HG02840 (cell line): ENCODE measurements around the gene VPS13D.

ENCODE experiments used
- ATAC-seq: cut with Tn5 transposase; IDR thresholded peaks from one replicate; pipeline ENCODE4 v1.9.1; 2021; ENCODE audit warnings: mild to moderate bottlenecking, moderate library complexity, moderate number of reproducible peaks; ENCODE audit not compliant: unreplicated experiment, low FRiP score

The VPS13D gene

DNA sequence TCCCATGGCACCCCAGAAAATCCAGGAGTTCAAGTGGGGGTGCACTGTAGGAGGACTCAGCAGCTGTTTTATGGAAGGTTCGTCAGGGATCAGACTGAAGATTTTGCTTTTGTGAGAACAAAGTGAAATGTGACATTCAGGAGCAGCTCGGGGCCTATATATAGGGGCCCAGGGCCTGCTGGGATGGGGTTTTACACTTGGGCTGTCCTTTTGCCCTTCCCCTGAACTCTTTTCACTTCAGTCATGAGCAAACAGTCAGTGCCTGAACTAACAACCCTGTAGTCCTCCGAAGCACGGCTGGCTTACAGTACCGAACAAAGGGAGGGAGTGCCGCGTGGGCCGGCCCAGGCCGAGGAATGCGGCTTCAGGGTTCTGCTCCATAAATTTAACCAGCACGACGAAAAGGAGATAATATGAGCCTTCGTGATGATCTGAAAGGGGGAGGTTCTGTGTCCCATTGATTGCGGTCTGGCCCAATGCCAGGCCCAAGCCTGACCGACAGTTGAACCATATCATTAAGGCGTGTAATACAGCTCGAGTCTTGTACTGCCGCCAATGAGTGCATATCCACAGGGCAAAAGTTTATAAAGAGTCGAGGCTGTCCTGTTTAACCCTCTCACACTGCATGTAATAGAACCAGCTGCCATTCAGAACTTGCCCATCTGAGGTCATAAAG, 248.2 kb downstream of the VPS13D start:
- ATAC-seq = no peak

DNA sequence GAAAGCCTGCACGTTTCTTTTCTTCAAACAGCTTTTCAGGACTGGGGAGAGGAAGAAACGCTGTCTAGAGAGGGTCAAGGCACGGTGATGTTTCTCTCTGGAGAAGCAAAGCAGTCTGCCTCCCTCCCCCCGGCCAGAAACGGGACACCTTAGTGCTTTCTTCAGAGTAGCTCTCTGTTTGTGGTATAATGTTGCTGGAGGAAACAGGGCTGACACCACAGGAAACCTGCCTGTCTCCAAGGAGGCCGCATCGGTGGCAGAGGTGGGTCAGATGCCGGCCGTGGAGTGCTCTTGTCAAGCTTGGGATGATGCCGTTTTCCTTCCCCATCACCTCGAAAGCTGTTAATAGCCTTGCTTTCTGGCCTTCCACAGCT, 248.8 kb downstream of the VPS13D start:
- ATAC-seq = no peak

DNA sequence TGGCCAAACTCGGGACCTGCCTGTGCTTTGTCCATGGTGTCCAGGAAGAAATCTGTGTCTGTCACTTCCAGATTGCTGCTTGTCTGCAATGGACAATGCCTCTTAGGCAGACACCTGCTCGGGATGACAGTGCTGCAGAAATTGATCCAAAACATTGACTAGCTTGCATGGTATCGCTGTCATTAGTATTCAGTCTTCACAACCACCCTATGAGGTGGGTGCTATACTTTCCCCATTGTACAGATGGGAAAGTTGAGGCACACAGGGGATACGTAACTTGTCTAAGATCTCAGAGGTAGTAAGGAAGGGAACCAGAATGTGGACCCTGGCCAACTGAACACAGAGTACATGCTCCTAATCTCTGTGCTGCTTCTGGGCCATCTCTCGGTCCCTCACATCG, 249.5 kb downstream of the VPS13D start:
- no peak for ATAC-seq

DNA sequence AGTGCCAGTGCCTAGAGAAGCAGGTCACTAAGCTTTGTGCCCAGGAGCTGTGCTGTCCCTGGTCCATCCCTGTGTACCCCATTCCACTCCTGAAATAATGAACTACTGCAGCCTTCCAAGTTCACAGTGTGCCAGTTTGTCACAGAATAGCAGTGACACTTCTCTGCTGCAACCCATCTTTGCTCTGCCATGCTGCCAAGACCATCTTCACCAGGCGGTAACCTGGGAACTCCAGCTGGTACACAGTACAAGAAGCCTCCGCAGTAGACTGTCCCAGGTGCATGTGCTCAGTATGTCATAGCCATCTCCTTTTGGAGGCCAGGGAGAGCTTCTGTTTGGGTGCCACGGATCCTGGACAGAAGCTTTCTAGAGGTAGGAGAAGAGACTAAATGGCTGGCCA, 250.2 kb downstream of the VPS13D start:
- ATAC-seq = no peak

DNA sequence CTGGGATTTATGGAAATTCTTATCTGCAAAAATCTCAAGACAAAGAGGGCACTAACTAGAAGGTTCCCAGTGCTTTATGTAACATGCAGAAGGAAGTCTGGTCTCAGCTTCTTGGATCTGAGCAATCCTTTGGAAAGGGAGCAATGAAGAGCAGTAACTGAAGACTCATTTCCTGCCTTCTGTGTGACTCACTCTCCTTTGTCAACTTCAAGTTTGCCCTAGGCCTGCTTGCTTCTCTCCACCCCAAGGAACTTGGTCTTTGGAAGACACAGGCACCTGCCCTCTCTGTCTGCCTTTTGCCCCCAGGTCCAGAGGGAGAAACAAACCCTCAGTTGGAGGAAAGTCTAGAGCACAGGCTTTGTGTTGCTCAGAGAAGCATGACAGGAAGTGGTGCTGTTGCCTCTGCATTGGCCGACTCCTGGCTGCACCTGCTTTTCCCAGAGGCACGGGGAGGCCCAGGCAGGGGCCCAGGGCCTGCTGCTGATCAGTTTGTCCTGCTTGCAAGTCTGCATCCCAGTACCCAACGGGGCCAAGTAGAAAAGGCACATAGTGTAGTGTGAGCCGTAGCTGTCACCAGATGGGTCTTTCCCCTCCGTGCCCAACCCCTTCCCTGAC, 251.0 kb downstream of the VPS13D start:
- no peak for ATAC-seq

DNA sequence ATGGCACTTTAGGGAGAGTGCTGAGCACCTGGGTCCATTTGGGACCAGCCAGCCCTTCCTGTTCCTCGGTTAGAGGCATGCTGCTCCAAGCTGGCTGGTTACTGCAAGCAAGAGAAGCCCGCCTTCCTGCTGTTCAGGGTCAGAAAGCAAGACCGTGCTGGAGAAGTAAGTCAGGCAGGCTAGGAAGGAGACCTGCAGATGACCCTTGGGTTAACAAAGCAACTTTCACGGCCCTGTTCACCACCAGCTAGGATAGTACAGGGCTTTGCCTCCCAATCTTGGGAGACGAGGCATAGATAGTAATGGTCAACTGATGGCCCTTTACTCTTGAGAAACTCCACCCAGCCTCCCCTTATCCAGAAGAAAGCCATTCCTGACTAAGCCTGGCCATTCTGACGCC, 252.1 kb downstream of the VPS13D start:
- no peak for ATAC-seq

DNA sequence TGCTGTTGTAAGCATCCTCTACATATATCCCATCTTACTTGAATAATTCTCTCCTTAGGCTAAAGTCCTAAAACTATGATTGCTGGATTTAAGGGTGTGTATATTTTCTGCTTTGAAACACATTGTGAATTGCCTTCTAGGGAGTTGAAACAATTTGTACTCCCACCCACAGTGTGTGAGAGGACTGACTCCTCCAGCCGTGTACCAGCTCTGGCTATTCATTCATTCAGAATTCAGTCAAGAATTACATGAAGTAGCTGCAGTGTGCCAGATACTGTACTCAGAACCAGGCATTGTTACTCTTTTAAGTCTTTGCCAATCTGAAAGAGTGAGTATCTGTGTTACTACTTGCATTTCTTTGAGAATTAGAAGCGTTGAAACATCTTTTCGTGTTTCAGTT, 253.2 kb downstream of the VPS13D start:
- no peak for ATAC-seq

DNA sequence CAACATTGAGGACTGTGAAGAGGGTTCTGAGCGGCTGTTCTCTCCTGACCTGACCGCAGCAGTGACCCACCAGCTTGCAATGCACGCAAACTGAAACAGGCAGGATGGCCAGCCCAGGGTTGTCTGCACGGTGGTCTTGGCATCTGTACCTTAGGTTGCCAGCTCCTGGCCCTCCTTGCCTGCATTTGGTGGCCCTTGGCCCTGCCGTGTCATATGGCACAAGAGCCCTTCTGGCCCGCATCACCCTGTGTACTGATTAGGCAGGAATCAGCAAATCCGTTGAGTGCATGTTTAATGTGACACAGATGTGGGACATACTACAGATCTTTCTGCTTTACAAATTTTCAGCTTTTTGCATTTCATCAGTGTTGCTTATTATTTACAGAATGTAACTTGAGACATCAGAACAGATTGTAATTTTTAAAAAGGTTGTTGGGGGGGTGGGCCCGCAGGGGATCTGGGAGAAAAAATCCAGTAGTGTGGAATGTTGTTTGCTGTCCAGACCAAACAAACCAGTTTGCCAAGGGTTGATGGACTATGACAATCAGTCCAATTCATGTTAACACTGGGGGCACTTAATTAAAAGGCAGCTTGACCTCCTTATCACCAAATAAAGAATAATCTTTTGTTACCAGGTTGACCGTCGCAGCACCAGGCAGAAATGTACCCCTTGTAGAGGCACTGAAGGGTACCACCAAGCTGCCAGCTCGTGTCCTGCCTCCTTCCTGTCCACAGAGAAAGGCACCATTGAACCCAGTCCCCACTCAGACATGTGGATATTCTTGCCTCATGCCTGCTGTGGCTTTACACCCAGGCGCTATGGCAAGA, 255.6 kb downstream of the VPS13D start:
- no peak for ATAC-seq

DNA sequence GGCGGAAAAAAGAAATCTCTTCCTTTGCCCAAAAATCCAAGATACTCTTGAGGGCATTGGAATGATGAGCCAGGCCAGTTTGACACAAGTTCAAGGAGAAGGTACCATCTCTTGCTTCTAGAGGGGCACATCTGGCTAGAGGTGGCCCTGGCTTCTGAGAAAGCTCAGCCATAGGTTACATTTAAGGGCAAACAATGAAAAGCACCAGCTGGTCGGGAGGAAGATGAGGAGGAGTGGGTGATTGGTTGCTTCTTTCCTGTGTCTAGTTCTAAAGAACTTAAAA, 256.2 kb downstream of the VPS13D start:
- no peak for ATAC-seq

DNA sequence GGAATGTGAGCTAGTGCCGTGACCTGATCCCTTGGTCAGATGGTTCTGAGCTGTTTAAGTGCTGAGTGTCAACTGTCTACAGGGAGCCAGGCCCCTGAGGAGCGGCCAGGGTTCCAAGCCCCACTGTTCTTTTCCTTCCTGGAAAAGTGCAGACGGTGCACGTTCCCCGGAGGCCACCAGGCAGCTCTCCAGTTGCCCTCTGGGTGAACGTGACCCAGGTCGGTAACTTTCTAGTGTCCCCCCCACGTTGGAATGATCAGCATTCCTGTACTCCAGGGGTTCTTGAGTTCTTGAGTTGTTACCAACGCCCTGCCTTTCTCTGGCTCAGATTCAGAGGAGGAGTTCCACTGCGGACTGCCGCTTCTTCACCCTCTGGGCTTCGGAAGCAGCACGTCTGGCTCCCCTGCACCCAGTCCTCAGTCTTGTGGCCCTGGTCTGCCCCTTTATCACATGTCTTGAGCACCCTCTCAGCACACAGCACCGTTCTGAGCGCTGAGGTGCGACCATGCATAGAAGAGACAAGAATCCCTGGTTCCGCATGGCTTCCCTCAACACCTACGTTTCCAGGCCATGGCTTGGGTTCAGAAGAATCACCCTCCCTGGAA, 256.7 kb downstream of the VPS13D start:
- no peak for ATAC-seq

DNA sequence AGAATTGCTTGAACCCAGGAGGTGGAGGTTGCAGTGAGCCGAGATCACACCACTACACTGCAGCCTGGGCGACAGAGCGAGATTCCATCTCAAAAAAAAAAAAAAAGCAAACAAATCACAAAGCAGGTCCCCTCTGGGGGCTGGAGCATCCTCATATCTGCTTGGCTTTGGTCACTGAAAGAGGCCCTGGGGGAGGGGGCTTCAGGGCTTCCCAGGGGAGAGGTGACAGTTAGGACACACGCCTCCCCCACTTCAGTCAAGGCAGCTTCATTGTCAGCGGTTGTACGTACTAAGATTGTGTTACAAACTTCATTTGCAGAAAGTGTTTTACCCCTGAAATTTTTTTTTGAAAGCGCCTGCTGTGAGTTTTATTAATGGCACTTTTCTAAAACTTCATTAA, 257.7 kb downstream of the VPS13D start:
- no peak for ATAC-seq

DNA sequence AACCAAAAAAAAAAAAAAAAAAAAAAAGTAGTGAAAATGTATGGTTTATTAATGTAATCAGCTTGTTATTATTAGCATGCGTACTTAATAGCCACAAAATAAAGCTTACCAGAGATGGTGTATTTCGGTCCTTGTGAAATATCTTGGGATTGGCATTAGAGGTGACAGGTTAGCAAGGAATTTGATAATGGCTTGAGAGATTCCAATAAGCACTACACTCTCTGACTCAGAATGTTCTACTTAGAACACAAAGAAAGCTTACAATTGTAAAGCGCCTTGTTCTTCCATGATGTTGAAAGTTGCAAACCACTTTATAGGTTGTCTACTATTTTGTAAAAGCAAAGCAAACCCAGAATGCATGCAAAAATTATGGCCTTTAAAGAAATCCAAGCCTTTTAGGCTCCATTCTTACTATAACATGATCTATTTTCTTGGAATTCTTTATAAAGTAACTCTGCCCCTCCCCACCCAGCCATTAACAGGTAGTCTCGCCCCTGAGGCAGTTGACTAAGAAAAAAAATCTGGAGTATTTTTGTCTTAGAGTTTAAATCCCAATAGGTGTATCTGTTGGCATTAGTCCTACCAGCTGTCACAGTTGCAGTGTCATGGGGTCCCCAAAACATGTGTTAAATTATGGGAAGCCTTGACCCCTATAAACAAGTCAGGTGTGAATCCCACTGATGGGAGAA, 259.0 kb downstream of the VPS13D start:
- no peak for ATAC-seq

DNA sequence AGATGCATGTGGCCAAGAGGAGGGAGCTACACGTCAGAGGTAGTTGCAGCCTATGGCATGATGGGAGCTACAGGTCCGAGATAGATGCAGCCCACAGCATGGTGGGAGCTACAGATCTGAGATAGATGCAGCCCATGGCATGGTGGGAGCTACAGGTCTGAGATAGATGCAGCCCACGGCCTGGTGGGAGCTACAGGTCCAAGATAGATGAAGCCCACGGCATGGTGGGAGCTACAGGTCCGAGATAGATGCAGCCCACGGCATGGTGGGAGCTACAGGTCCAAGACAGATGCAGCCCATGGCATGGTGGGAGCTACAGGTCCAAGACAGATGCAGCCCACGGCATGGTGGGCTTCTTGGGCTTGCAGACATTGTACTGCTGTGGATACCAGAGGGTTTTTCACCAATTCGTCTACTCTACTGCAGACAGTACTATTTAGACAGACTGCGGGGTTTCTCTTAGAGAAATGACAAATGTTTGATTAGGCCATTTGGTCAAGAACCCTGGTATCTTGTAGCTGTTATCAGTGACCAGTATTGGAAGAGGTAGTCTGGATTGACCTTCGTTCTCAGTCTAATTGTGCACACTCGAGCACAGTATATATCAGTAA, 260.8 kb downstream of the VPS13D start:
- no peak for ATAC-seq

DNA sequence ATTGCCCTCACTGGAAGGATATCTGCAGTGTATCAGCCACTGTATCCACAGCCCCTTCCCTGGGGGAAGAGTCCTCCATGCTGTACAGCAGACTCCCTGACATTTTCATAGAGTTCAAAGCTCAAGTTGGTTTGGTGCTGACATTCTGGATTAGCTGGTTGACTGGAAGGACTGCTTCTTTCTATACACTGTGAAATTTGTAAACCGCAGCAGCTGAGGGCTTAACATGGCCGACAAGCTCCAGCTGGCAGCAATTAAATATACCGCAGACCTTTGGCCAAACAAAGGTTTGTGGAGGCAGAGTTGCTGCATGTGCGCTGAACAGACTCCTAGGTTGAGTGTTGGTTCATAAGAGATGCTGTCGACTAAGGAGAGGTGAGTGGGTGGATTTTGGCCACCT, 261.8 kb downstream of the VPS13D start:
- ATAC-seq = no peak

DNA sequence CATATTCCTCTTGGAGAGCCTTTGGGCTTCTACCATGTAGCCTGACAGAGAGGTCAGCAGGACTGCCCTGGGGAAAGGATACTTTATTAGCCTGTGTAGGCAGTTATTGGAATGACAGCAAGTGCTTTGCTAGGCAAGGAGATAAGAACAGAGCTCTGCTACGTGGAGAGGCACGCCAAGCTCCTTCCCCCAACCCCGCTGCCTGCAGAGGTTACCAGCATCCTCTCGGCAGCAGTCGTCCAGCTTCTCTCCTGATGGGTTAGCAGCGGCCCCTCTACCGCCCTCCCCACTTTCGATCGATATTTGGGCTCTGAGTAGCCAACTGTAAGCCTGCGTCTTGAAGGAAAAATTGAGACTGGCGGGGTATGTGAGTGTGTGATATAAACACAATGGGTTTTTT, 265.9 kb downstream of the VPS13D start:
- ATAC-seq = no peak

DNA sequence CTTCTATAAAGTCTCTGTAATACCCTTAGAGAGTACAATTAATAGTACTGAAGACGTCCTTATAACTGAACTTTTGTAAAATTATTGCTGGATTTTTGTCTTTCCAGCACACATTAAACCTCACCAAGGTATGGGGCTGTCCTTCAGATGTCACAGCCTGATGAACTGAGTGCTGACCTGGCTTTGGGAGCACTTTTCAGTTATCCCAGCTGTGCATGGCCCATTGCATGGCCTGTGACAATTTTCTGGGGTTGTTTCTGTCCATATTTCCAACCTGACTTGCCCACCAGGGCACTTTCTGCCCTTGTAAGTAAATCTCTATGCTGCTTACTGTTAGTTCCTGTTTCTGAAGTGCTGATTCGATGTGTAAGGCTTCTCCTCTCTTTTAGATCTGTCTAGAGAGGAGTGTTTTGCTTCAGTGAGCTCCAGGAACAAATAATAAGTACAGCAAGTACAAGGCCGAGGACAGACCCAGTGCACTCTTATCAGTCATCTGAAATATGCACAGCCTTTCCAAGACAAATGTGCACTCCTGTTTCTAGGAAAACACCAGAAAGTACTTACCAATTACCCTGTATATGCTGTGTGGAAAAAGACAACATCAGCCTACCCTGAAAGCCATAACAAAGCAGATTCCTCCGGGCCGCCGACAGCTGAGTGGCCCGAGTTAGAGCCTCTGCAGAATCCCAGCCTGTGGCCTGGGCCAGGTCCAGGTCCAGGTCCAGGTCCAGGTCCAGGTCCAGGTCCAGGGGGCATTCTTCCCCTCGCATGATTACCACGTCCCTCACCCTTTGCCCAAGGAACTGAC, 266.5 kb downstream of the VPS13D start:
- ATAC-seq = no peak

DNA sequence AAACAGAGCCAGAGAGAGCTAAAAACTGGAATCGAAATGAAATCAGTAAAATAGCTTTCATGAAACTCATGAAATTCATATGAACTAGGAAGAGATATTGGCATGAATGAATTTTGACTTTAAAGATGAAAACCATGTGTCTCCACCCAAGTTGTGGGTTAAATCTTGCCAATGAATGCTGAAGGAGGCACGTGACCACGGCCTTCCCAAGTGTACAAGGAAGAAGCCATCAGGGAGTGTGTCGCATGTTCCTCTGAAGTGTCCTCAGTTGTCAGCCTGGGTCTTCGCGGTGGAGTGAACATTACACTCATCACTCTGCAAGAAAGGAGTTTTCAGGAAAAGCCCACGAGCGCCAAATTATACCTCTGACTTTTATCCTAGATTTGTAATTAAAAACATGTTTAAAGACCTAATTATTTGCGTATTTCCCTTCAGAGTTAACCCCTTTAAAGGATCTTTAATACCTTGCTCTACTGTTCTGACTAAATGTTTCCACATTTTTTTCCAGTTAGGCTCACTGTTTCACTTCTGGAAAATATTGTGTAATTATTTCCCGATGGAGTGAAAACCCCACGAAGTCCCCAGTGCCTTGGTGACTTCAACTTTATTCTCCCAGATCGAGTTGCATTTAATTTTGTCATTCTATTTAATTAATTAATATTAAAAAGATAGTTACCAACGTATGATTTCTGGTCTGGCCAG, 269.9 kb downstream of the VPS13D start:
- ATAC-seq = no peak

DNA sequence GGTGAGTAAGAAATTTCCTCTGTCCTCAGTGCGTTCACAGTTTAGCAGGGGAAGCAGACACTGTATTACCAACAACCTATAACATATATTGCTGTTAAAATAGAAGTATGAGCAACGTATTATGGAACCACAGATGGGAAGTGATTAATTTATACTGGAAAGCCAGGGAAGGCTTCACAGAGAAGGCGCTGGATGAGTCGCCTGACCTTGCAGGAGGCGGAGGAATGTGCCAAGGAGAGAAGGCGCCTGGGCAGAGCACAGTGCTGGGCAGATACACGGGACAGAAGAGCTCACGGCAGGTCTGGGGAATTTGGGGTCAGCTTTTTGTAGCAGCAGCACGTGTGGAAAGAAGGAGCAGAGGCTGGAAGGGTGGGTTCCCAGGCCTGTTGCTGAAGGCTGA, 271.8 kb downstream of the VPS13D start:
- ATAC-seq = no peak
